A673 (cell line): ENCODE measurements around the gene TSPAN11. TPM values are rescaled to one million over a fixed set of nuclear protein-coding genes. Genes with fewer than 3 reads are reported as not detected.

Experiments
- BruUV-seq: library from RNA; stranded (reverse); fragments of 400-500 nt; replicated peaks from 2 replicates; lab custom pipeline; 2021; lab: Mats Ljungman, UMichigan
- CTCF ChIA-PET: fragments of 300-600 bp; sonication (Branson Sonifier 250); formaldehyde crosslinking; loops from one replicate; lab custom pipeline; 2022; ENCODE audit warnings: antibody characterized with exemption; lab: Charles Lee
- POLR2A ChIA-PET: fragments of 300-600 bp; sonication (Branson Sonifier 250); formaldehyde crosslinking; loops from one replicate; lab custom pipeline; 2022; ENCODE audit warnings: antibody characterized with exemption; ENCODE audit not compliant: low non-redundant PET; lab: Charles Lee
- DNase-seq: peaks from one replicate; pipeline ENCODE4 v3.0.0-alpha.2; 2015; ENCODE audit warnings: low spot score
- H3K27ac ChIP-seq: fragments of 200-600 bp; sonication (generic); 2 replicates; pipeline ENCODE4 v1.5.1; 2016; ENCODE audit warnings: mixed run types, low read depth, mild to moderate bottlenecking, mixed read lengths, antibody characterized with exemption, low read length; ENCODE audit not compliant: poor library complexity, severe bottlenecking
- H3K27me3 ChIP-seq: fragments of 200-600 bp; sonication (generic); replicated peaks from 2 replicates; pipeline ENCODE4 v1.6.1; 2017; ENCODE audit warnings: mixed run types, low read depth, mild to moderate bottlenecking, mixed read lengths, antibody characterized with exemption, low read length; ENCODE audit not compliant: insufficient read depth, poor library complexity
- H3K36me3 ChIP-seq: fragments of 200-600 bp; sonication (generic); 2 replicates; pipeline ENCODE4 v1.6.1; 2016; ENCODE audit warnings: mixed run types, mild to moderate bottlenecking, mixed read lengths, antibody characterized with exemption, low read length; ENCODE audit not compliant: insufficient read depth, poor library complexity, severe bottlenecking
- H3K4me1 ChIP-seq: fragments of 200-600 bp; sonication (generic); 2 replicates; pipeline ENCODE4 v1.6.1; 2017; ENCODE audit warnings: mixed run types, mild to moderate bottlenecking, mixed read lengths, antibody characterized with exemption, low read length; ENCODE audit not compliant: insufficient read depth, poor library complexity, severe bottlenecking
- H3K4me3 ChIP-seq: fragments of 200-600 bp; sonication (generic); 2 replicates; pipeline ENCODE4 v1.5.1; 2016; ENCODE audit warnings: low read depth, mixed run types, mild to moderate bottlenecking, mixed read lengths, low read length; ENCODE audit not compliant: poor library complexity, severe bottlenecking
- H3K9me3 ChIP-seq: fragments of 200-600 bp; sonication (generic); 2 replicates; pipeline ENCODE4 v1.6.1; 2016; ENCODE audit warnings: mixed run types, low read depth, mild to moderate bottlenecking, mixed read lengths, antibody characterized with exemption, low read length; ENCODE audit not compliant: poor library complexity, severe bottlenecking
- CTCF ChIP-seq: fragments of 300-800, 200-600 bp; sonication (generic); conservative IDR thresholded peaks from 2 replicates; pipeline ENCODE4 v1.5.1; 2017; ENCODE audit warnings: low read depth, mild to moderate bottlenecking, antibody characterized with exemption, low read length, moderate library complexity, mixed read lengths
- EZH2 ChIP-seq: fragments of 200-600 bp; sonication (generic); IDR thresholded peaks from 2 replicates; pipeline ENCODE4 v1.6.1; 2017; ENCODE audit warnings: borderline replicate concordance, low read depth, mild to moderate bottlenecking, mixed read lengths, antibody characterized with exemption, low read length; ENCODE audit not compliant: poor library complexity, severe bottlenecking
- intact Hi-C: fragments of 100-400 bp; cut with micrococcal nuclease; formaldehyde crosslinking; loops from one replicate; pipeline ENCODE4 v1.10.0; 2022; ENCODE audit not compliant: unreplicated experiment
- total RNA-seq: library from RNA; stranded (reverse); gene quantifications from 2 replicates; pipeline ENCODE4 v1.2.3, GENCODE V29; 2021

The TSPAN11 gene
- total RNA-seq, 1 experiment from 2014 or later: 20.9 TPM

GRCh38 chr12:30878024-30878423, 48.5 kb upstream of the TSPAN11 start:
- no peak for TF ChIP-seq CTCF
- no peak for TF ChIP-seq EZH2
- intact Hi-C loops: no loop called here
- no peak overlapping the region for H3K27ac ChIP-seq
- no peak overlapping the region for H3K4me3 ChIP-seq
- DNase-seq: no peak
- H3K27me3 ChIP-seq: no peaks in the 10 kb centered on the region
- POLR2A ChIA-PET: no interaction called here
- no peaks in the 10 kb centered on the region for H3K36me3 ChIP-seq
- no peaks in the 10 kb centered on the region for H3K9me3 ChIP-seq
- BruUV-seq: no TSS peak
- CTCF ChIA-PET: interaction anchor here (1.2 kb wide), 1 partner anchor 29 kb away, joined by 3 read pairs; no protein-coding TSS in a partner anchor
- no peaks in the 10 kb centered on the region for H3K4me1 ChIP-seq

GRCh38 chr12:30880061-30880460, 46.5 kb upstream of the TSPAN11 start:
- no peaks in the 10 kb centered on the region for H3K9me3 ChIP-seq
- no TSS peak for BruUV-seq
- intact Hi-C loops: no loop called here
- CTCF ChIA-PET: no interaction called here
- no peaks in the 10 kb centered on the region for H3K4me1 ChIP-seq
- POLR2A ChIA-PET: no interaction called here
- H3K27ac ChIP-seq: no peak overlapping the region
- TF ChIP-seq CTCF: no peak
- no peak for TF ChIP-seq EZH2
- H3K4me3 ChIP-seq: no peak overlapping the region
- H3K36me3 ChIP-seq: no peaks in the 10 kb centered on the region
- no peak for DNase-seq
- H3K27me3 ChIP-seq: no peaks in the 10 kb centered on the region

GRCh38 chr12:30880813-30881212, 45.7 kb upstream of the TSPAN11 start:
- Histone ChIP-seq H3K27ac (no peak overlapping the region), H3K9me3 (no peaks in the 10 kb centered on the region), H3K4me1 (no peaks in the 10 kb centered on the region), H3K4me3 (no peak overlapping the region), H3K36me3 (no peaks in the 10 kb centered on the region), H3K27me3 (no peaks in the 10 kb centered on the region)
- no peak for TF ChIP-seq CTCF
- TF ChIP-seq EZH2: no peak
- ChIA-PET POLR2A (no interaction called here), CTCF (no interaction called here)
- intact Hi-C loops: no loop called here
- DNase-seq: no peak
- no TSS peak for BruUV-seq
